Measurements from ENCODE around the gene STX18. TPM values are rescaled to one million over a fixed set of nuclear protein-coding genes. Genes with fewer than 3 reads are reported as not detected.

Gene STX18
- total and polyA plus RNA-seq, 10 of the 15 experiments (the other 5 are each of a cell fraction or from before 2014, with no cell fraction given) = 8.2 to 46.6 (median 31.1) TPM

DNA sequence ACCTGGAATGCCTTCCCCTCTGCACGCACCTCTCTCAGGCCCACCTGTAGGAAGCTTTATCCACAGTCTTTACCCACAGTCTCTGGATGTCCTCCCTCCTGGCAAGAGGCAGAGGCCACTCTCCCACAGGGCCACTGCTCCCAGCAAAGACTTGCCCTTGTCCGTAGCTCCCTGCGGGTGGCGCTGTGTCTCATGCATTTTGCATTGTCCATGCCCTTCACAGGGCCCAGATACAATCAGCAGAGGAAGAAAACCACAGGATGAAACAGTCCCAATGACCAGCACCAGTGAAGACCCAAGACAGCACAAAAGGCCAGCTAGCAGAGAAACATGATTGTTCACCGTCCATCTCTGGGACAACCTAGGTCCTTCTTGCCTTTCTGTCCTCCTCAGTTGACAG is 157.0 kb downstream of the STX18 start:
- Histone ChIP-seq H3K27me3 (replicated peaks in 1 of 2; ENCODE audit: control insufficient read depth in 2 of 2, insufficient read depth in 2 of 2, low read length in 1 of 2) (peaks cover 5 to 10% of the 10 kb centered on the region in 2 experiments), H3K9ac (ENCODE audit: control insufficient read depth, insufficient read depth, low read length) (no peak overlapping the region), H3K36me3 (ENCODE audit: control insufficient read depth in 2 of 2, insufficient read depth in 2 of 2, low read length in 1 of 2) (no peaks in the 10 kb centered on the region), H4K20me1 (ENCODE audit: control insufficient read depth, insufficient read depth) (no peaks in the 10 kb centered on the region), H3K4me1 (ENCODE audit: control insufficient read depth, insufficient read depth, low read length) (no peaks in the 10 kb centered on the region), H3K27ac (ENCODE audit: control insufficient read depth, insufficient read depth) (no peak overlapping the region), H3K4me3 (no peak overlapping the region), H3K9me3 (replicated peaks; ENCODE audit: control insufficient read depth, insufficient read depth, low read length) (no peaks in the 10 kb centered on the region), H3K4me2 (ENCODE audit: control insufficient read depth, insufficient read depth) (no peak overlapping the region), H2AFZ (ENCODE audit: control insufficient read depth, low read depth, low read length) (no peak overlapping the region), H3K79me2 (ENCODE audit: control insufficient read depth, insufficient read depth, low read length) (no peaks in the 10 kb centered on the region)
- CTCF ChIA-PET = interaction anchor here (1.0 kb wide), 2 partner anchors 45 to 123 kb away, joined by 3 read pairs; no protein-coding TSS in a partner anchor
- intact Hi-C loops (cut with micrococcal nuclease; ENCODE audit: unreplicated experiment) (no loop called here), in situ Hi-C loops (cut with MboI) (no loop called here)
- no peak for ATAC-seq
- TF ChIP-seq, protein P1, sequence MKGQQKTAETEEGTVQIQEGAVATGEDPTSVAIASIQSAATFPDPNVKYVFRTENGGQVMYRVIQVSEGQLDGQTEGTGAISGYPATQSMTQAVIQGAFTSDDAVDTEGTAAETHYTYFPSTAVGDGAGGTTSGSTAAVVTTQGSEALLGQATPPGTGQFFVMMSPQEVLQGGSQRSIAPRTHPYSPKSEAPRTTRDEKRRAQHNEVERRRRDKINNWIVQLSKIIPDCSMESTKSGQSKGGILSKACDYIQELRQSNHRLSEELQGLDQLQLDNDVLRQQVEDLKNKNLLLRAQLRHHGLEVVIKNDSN (IDR thresholded peaks at IDR 0.05; ENCODE audit: borderline replicate concordance, extremely low read length, insufficient read depth, low read depth, low read length) = no peak
- no peak for TF ChIP-seq IRF5 (IDR thresholded peaks at IDR 0.05; ENCODE audit: borderline replicate concordance)
- TF ChIP-seq, protein P2, sequence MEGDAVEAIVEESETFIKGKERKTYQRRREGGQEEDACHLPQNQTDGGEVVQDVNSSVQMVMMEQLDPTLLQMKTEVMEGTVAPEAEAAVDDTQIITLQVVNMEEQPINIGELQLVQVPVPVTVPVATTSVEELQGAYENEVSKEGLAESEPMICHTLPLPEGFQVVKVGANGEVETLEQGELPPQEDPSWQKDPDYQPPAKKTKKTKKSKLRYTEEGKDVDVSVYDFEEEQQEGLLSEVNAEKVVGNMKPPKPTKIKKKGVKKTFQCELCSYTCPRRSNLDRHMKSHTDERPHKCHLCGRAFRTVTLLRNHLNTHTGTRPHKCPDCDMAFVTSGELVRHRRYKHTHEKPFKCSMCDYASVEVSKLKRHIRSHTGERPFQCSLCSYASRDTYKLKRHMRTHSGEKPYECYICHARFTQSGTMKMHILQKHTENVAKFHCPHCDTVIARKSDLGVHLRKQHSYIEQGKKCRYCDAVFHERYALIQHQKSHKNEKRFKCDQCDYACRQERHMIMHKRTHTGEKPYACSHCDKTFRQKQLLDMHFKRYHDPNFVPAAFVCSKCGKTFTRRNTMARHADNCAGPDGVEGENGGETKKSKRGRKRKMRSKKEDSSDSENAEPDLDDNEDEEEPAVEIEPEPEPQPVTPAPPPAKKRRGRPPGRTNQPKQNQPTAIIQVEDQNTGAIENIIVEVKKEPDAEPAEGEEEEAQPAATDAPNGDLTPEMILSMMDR (IDR thresholded peaks at IDR 0.05 in 2 of 3, conservative IDR thresholded peaks at IDR 0.05 in 1 of 3; ENCODE audit: control insufficient read depth in 2 of 3, extremely low read depth in 1 of 3, insufficient read depth in 1 of 3, low read depth in 3 of 3, low read length in 3 of 3) = peak in 2 of 3 experiments; percentile 11 to 15; a peak in 1 of 6 replicates
- no peak for TF ChIP-seq EED (IDR thresholded peaks at IDR 0.05; ENCODE audit: low read depth)
- no peak for TF ChIP-seq ZNF384 (IDR thresholded peaks at IDR 0.05; ENCODE audit: borderline replicate concordance, low read depth, low read length)
- 0 out of 2 replicates have a peak, but pooled peaks have one; percentile 16 for TF ChIP-seq RAD21 (IDR thresholded peaks at IDR 0.05; ENCODE audit: insufficient read depth, low read depth, low read length)
- no peak for TF ChIP-seq SMAD5 (IDR thresholded peaks at IDR 0.05; ENCODE audit: low read depth)
- no peak for TF ChIP-seq BHLHE40 (IDR thresholded peaks at IDR 0.05; ENCODE audit: borderline replicate concordance in 1 of 2, low read depth in 2 of 2, low read length in 1 of 2)
- TF ChIP-seq SPI1 (IDR thresholded peaks at IDR 0.05; ENCODE audit: borderline replicate concordance, insufficient read depth, low read depth, low read length) = no peak
- FAIRE-seq = no peak
- 56% methylated on average over 5 of the region's 5 CpGs for WGBS (ENCODE audit: insufficient coverage, insufficient replicate concordance, low lambda C conversion rate, missing lambda C conversion rate)
- SMC1A ChIA-PET (ENCODE audit: uncharacterized antibody, unreplicated experiment) = no interaction called here
- no TSS peak for BruUV-seq (replicated peaks)
- RAD21 ChIA-PET (ENCODE audit: unreplicated experiment) = no interaction called here
- DNase-seq (ENCODE audit: low read depth, low spot score) = no peak
- POLR2A ChIA-PET = no interaction called here
